GM12801 (cell line): ENCODE results near the gene WARS2.

Source experiments
- TF ChIP-seq, protein P1 (sequence below): IDR thresholded peaks from one replicate; pipeline ENCODE4 v1.5.1; 2011; ENCODE audit warnings: control low read depth; ENCODE audit not compliant: insufficient read length; ENCODE audit errors: extremely low read depth

WARS2 gene

DNA sequence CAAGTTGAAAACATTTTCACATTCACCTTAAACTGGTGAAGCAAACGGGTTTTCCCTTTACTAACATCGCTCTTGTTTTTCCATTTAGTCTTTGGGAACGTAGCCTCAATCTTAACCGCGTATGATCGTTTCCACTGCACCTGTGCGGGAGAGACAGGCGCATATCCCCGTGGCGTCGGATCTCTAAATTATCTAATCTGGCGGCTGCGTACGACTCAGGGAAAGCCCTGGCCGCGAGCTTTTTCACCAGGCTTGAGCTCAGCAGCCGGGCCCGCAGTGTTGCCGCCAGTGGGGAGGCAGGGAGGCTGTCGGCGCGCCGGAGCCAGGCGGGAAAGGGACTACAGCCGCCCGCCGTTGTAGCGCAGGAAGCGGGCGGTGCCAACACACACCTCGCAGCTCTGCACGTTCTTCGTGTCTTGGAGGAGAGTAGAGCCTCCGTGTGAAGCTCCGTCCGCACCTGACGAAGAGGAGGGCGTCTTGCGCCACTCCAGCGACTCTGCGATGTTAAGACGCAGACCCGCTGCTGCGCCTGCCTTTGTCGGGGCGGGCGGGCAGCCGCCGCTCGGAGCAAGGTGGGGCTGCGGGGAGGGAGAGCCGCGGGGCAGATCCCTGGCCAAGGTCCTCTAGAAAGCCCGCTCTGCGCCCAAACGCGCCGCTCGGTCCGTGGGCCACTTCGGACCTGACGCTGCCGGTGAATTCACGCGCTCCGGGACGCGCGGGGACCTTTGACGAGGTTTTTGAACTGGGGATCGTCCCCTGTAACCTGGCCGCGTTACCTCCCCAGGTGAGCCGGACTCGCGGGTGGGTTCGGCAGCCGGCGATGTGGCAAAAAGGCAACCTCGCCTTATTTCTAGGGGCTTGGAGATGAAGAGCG, 133.8 kb downstream of the WARS2 start:
- TF ChIP-seq, protein P1, sequence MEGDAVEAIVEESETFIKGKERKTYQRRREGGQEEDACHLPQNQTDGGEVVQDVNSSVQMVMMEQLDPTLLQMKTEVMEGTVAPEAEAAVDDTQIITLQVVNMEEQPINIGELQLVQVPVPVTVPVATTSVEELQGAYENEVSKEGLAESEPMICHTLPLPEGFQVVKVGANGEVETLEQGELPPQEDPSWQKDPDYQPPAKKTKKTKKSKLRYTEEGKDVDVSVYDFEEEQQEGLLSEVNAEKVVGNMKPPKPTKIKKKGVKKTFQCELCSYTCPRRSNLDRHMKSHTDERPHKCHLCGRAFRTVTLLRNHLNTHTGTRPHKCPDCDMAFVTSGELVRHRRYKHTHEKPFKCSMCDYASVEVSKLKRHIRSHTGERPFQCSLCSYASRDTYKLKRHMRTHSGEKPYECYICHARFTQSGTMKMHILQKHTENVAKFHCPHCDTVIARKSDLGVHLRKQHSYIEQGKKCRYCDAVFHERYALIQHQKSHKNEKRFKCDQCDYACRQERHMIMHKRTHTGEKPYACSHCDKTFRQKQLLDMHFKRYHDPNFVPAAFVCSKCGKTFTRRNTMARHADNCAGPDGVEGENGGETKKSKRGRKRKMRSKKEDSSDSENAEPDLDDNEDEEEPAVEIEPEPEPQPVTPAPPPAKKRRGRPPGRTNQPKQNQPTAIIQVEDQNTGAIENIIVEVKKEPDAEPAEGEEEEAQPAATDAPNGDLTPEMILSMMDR = no peak

DNA sequence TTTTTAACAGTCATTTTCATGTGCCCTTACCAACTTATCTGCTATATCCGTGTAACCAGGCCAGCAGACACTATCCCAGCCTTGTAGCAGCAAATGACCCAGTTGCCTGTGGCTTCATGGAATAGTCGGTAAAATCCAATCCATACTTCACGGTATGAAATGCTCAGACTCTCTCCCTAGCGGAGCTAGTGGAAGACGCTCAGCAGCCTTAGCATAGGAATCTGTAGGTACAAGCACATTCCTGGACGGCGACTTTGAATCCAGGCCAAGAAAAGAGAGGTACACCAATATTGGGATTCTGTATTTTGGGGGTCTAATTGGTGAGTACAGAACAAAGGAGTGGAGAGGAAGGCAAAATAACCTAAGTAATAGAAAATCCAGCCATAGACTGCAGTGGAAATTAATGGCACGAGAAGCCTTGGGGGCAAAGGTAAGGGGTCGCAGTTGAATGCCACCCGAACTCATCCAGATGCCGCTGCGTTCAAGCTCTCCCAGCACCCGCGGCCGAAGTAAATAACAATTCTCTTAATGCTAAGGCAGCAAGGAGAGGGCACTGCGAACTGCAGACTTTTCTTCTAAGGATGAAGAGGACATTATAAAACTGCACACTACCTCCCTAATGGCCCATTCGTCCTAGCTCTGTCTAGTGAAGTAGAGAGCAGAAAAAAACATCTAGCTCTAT, 134.6 kb downstream of the WARS2 start:
- TF ChIP-seq, protein P1 = no peak

DNA sequence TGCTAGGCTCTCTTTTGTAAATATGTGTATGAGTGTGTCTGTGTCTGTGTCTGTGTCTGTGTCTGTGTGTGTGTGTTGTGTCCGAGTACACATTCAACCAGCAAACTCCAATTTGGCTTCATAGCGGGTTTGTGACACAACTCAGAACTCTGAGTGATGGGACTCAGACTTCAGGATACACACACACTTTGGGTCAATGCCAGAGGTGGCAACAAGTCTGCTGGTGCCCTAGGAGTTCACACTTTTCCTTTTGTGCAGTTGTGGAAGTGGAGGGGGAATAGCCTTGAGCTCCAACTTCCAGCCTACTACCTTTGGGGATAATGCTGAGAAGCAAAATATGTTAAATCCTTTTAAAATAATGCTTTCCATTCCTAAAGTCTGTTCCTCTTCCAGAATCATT, 135.7 kb downstream of the WARS2 start:
- TF ChIP-seq, protein P1 = no peak

DNA sequence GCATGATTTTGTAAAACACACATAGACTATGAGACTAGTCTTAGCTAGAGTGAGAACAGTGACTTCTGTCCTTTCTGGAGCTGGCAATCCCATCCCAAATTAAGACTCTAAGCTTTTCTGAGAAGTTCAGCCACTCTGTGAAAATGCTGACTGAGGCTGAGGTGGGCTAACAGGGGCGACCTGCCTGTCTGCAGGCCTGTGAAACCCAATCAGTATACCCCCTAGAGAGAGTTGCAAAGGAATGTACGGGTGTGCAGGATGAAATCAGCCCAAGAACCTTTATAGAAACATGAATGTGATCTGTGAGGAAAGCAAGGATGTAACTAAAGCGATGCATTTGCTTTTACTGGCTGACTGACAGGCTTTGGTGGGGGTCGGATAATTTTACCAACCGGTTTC, 136.3 kb downstream of the WARS2 start:
- TF ChIP-seq, protein P1 = no peak

DNA sequence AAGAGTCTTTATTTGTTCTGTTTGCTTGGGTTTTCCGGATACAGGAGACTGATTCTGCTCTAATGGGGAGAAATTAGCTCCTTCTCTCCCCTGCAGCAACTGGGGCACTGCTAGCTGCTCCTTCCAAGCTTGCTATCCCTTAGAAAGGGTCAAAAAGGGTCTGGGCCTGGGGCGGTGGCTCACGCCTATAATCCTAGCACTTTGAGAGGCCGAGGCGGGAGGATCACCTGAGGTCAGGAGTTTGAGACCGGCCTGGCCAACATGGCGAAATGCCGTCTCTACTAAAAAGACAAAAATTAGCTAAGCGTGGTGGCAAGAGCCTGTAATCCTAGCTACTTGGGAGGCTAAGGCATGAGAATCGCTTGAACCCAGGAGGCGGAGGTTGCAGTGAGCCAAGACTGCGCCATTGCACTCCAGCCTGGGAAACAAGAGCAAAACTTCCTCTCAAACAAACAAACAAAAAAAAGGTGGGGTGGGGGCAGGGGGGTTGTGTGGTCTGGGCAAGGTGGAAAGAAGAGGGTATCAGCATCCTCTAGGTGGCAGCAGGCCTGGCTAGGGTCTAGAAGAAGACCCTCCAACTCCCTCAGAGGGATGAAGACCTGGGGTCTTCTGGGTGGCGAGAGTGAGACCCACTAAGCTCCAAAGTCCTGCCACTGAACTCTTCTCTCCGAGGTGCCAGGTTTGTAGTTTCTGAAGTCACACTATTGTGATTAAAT, 136.9 kb downstream of the WARS2 start:
- TF ChIP-seq, protein P1 = no peak

DNA sequence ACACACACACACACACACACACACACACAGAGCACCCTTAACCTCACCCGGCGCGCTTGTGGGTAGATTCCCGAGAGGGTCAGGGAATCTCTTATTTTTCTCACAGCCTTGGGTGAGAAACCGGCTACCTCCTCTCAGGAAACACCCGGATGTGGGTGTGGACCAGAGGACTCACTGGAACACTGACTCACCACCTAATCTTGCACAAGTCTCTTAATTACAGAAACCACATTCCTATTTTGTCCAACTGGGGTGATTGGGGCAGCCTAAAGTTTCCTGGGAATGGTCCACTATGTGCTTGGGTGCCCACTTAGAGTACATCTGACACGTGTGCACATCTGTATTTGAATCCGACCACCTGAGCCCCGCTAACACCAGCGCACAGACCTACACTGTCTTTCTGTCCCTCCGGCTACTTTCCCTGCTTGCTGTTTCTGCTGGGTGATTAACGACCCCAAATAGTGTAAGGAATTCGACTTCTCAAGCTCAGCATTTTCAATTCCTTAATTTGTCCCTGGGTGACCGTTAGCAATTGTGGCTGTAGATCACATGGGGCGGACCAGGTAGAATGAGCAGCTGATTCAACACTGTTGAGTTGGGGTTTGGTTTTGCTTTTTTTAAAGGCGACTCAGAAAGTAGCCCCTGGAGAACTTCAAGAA, 138.3 kb downstream of the WARS2 start:
- TF ChIP-seq, protein P1 = no peak
